Erythroblast (primary cell): ENCODE measurements around the gene FBXW7.

Source experiments
- GATA1 ChIP-seq: IDR thresholded peaks from 2 replicates; pipeline ENCODE4 v1.6.1; 2011; ENCODE audit warnings: low read depth, mild to moderate bottlenecking, control low read depth, low read length, moderate library complexity
- POLR2A ChIP-seq: IDR thresholded peaks from 2 replicates; pipeline ENCODE4 v1.6.1; 2011; ENCODE audit warnings: mild to moderate bottlenecking, low read length

GRCh38 chr4:152325831-152326230 lies 210.1 kb downstream of the FBXW7 start:
- no peak for TF ChIP-seq POLR2A
- no peak for TF ChIP-seq GATA1
